CD14-positive monocyte (primary cell): ENCODE data around the gene TAS1R1. TPM values are rescaled to one million over a fixed set of nuclear protein-coding genes. Genes with fewer than 3 reads are reported as not detected.

Experiments used
- DNase-seq, 3 donors: peaks; one replicate each; pipeline ENCODE4 v3.0.0-alpha.2; 2011 to 2022
- H2AFZ ChIP-seq: 2 replicates; pipeline ENCODE4 v1.6.0; 2012; ENCODE audit warnings: mild to moderate bottlenecking, low read depth, low read length, inconsistent platforms; ENCODE audit not compliant: insufficient read depth, poor library complexity, severe bottlenecking
- H3K27ac ChIP-seq, 2 donors: 1 replicate in 1 of 2; 2 replicates in 1 of 2; pipeline ENCODE4 v1.5.1; 2012 to 2013; ENCODE audit warnings: low read length in 2 of 2, control low read depth in 1 of 2, inconsistent platforms in 1 of 2, low read depth in 1 of 2, mild to moderate bottlenecking in 1 of 2
- H3K27me3 ChIP-seq, 2 donors: one replicate each; pipeline versions ENCODE4 v1.6.0 to v1.6.1; 2011 to 2013; ENCODE audit warnings: low read length in 2 of 2; ENCODE audit not compliant: control insufficient read depth in 2 of 2, insufficient read depth in 2 of 2
- H3K36me3 ChIP-seq, 2 donors: replicated peaks in 1 of 2; 1 replicate in 1 of 2; 2 replicates in 1 of 2; pipeline versions ENCODE4 v1.5.1 to v1.6.1; 2012 to 2013; ENCODE audit warnings: low read length in 2 of 2, control low read depth in 1 of 2, inconsistent platforms in 1 of 2, mild to moderate bottlenecking in 1 of 2; ENCODE audit not compliant: insufficient read depth in 2 of 2, control insufficient read depth in 1 of 2
- H3K4me1 ChIP-seq, 2 donors: 1 replicate in 1 of 2; 2 replicates in 1 of 2; pipeline versions ENCODE4 v1.5.1 to v1.6.1; 2012 to 2013; ENCODE audit warnings: low read length in 2 of 2, control low read depth in 1 of 2, inconsistent platforms in 1 of 2, mild to moderate bottlenecking in 1 of 2, moderate library complexity in 1 of 2; ENCODE audit not compliant: insufficient read depth in 2 of 2, control insufficient read depth in 1 of 2
- H3K4me2 ChIP-seq: replicated peaks from 2 replicates; pipeline ENCODE3; 2012; ENCODE audit warnings: low read length, moderate library complexity, mild to moderate bottlenecking; ENCODE audit not compliant: poor library complexity, severe bottlenecking; ENCODE audit errors: extremely low read depth
- H3K4me3 ChIP-seq, 3 experiments: fragments of 200-600 bp in 1 of 3; sonication (generic) in 1 of 3; replicated peaks in 1 of 3; 1 replicate in 2 of 3; 2 replicates in 1 of 3; pipeline ENCODE4 v1.5.1; 2011 to 2013; ENCODE audit warnings: low read length in 3 of 3, mild to moderate bottlenecking in 3 of 3, control low read depth in 2 of 3, low read depth in 2 of 3, inconsistent platforms in 1 of 3, moderate library complexity in 1 of 3
- H3K79me2 ChIP-seq: 2 replicates; pipeline ENCODE4 v1.6.0; 2012; ENCODE audit warnings: mild to moderate bottlenecking, control low read depth, inconsistent platforms, low read length, moderate library complexity; ENCODE audit not compliant: insufficient read depth
- H3K9ac ChIP-seq: 2 replicates; pipeline ENCODE4 v1.6.0; 2017; ENCODE audit warnings: low read length, mild to moderate bottlenecking; ENCODE audit not compliant: insufficient read depth, poor library complexity, severe bottlenecking
- H3K9me3 ChIP-seq, 2 donors: replicated peaks in 1 of 2; 1 replicate in 1 of 2; 2 replicates in 1 of 2; pipeline versions ENCODE4 v1.5.1 to v1.6.1; 2012 to 2013; ENCODE audit warnings: low read length in 2 of 2, control low read depth in 1 of 2; ENCODE audit not compliant: control insufficient read depth in 1 of 2, insufficient read depth in 1 of 2
- H4K20me1 ChIP-seq: 2 replicates; pipeline ENCODE4 v1.6.0; 2012; ENCODE audit warnings: mild to moderate bottlenecking, low read length, control low read depth, moderate library complexity; ENCODE audit not compliant: insufficient read depth
- H3K27ac Mint-ChIP-seq, 7 donors: one replicate each; pipeline ENCODE4 v1.8.0; 2020; ENCODE audit warnings: mild to moderate bottlenecking in 7 of 7, mixed read lengths in 7 of 7, moderate library complexity in 6 of 7, inconsistent platforms in 2 of 7
- H3K27me3 Mint-ChIP-seq, 3 donors: one replicate each; pipeline ENCODE4 v1.8.0; 2021 to 2022; ENCODE audit warnings: low read depth in 3 of 3, mild to moderate bottlenecking in 3 of 3, mixed read lengths in 3 of 3, moderate library complexity in 3 of 3, inconsistent platforms in 1 of 3
- H3K36me3 Mint-ChIP-seq, 2 donors: one replicate each; pipeline ENCODE4 v1.8.0; 2020; ENCODE audit warnings: mixed read lengths in 2 of 2, inconsistent platforms in 1 of 2, mild to moderate bottlenecking in 1 of 2
- H3K4me1 Mint-ChIP-seq: one replicate; pipeline ENCODE4 v1.8.0; 2020; ENCODE audit warnings: mild to moderate bottlenecking, mixed read lengths
- H3K4me3 Mint-ChIP-seq, 2 donors: one replicate each; pipeline ENCODE4 v1.8.0; 2020; ENCODE audit warnings: mild to moderate bottlenecking in 2 of 2, mixed read lengths in 2 of 2, moderate library complexity in 1 of 2
- H3K9me3 Mint-ChIP-seq, 7 donors: one replicate each; pipeline ENCODE4 v1.8.0; 2020 to 2022; ENCODE audit warnings: mixed read lengths in 7 of 7, mild to moderate bottlenecking in 6 of 7, moderate library complexity in 6 of 7, inconsistent platforms in 2 of 7
- CTCF ChIP-seq: fragments of 200-600 bp; IDR thresholded peaks from one replicate; pipeline ENCODE4 v1.8.0; 2022; ENCODE audit warnings: antibody characterized with exemption, mild to moderate bottlenecking
- WGBS: methylation state at CpG from one replicate; pipeline ENCODE4 v1.1.5; 2013; ENCODE audit warnings: missing lambda C conversion rate; ENCODE audit not compliant: insufficient coverage; 5-methylcytosine and 5-hydroxymethylcytosine counted together
- intact Hi-C, 2 donors: fragments of 100-400 bp; cut with micrococcal nuclease; formaldehyde crosslinking; loops; one replicate each; pipeline versions ENCODE4 v1.15.0 to v1.15.1; 2023
- polyA plus RNA-seq, 3 donors: library from polyadenylated mRNA; depleted of rRNA in 1 of 3; unstranded in 2 of 3; stranded (reverse) in 1 of 3; fragments of 300-500 nt in 2 of 3; fragments of >200 nt in 1 of 3; fragmentation: Illumina TruSeq in 2 of 3; gene quantifications; 1 replicate in 2 of 3; 2 replicates in 1 of 3; pipeline ENCODE4 v1.2.3, GENCODE V29; 2012 to 2021

TAS1R1 gene
- polyA plus RNA-seq, 3 donors = not detected

DNA sequence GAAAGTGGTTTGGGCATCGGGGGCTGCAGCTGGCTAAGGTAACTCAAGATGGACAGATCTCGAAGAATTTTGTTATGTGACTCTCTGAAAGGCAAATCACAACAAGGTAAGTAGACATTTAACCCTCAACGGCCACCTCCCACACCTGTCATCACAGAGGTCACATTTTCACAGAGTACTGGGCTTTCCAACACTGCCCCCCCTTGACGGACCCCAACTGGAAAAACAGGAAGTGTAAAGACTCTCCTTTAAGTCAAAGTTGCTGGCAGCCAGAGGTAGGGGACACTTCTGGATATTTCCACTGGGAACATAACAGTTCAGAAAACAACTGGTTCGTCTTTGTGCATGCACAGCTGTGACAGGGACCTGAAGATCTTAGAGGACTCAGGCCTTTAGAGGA lies 23.1 kb upstream of the TAS1R1 start:
- H3K27me3 ChIP-seq = no peaks in the 10 kb centered on the region
- Mint-ChIP-seq H3K4me3 (no peak overlapping the region), H3K27ac (peak overlapping the region in 1 of 7 donors; percentile 73)

DNA sequence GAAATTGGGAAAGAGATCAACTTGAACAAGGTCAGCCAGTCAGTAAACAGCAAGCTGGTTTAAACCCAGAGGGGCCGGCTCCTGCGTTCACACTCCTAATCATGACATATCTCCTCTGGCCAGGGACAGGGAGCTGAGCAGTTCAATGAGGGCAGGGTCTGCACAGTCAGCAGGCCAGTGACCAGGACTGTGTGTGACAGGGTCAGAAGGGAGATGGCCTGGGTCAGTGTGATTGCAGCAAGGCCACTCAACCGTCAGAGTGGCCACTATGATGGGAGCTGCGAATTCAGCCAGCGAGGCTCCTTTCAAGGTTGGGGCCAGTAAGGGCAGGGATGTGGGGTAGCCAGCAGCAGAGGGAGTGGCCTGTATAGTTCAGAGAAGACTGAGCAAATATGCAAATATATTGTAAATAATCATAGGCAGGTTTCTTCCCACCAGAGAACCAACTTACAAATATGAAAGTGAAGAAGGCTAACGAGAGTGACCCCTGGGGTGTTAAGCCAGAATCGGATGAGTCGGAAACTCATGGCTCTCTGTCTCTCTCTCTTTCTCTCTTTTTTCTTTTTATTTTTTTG lies 20.8 kb upstream of the TAS1R1 start:
- Mint-ChIP-seq H3K27ac (peak overlapping the region in 2 of 7 donors; percentile 54 to 68), H3K27me3 (peaks cover 0 to 2% (median 0%) of the 10 kb centered on the region in 3 donors), H3K36me3 (peaks cover 48 to 73% of the 10 kb centered on the region in 2 donors), H3K9me3 (no peaks in the 10 kb centered on the region), H3K4me3 (no peak overlapping the region), H3K4me1 (peaks cover 4% of the 10 kb centered on the region)
- no peak for TF ChIP-seq CTCF
- Histone ChIP-seq H4K20me1 (no peaks in the 10 kb centered on the region), H3K9ac (no peak overlapping the region), H3K79me2 (no peaks in the 10 kb centered on the region), H3K36me3 (peaks cover 44 to 70% of the 10 kb centered on the region in 2 donors), H2AFZ (no peak overlapping the region), H3K27me3 (no peaks in the 10 kb centered on the region), H3K27ac (peak overlapping the region in 1 of 2 donors; percentile 72), H3K4me1 (peaks cover 0 to 4% of the 10 kb centered on the region in 2 donors), H3K4me2 (no peak overlapping the region), H3K9me3 (no peaks in the 10 kb centered on the region), H3K4me3 (no peak overlapping the region)
- intact Hi-C loops = no loop called here
- DNase-seq = no peak
- 100% methylated on average over 2 of the region's 8 CpGs for WGBS

More for the DNA sequence above, 23.1 kb upstream of the TAS1R1 start:
- Histone ChIP-seq H3K36me3 (peaks cover 60 to 81% of the 10 kb centered on the region in 2 donors), H2AFZ (no peak overlapping the region), H3K27ac (no peak overlapping the region), H4K20me1 (no peaks in the 10 kb centered on the region), H3K4me2 (no peak overlapping the region), H3K79me2 (no peaks in the 10 kb centered on the region), H3K4me1 (peaks cover 0 to 4% of the 10 kb centered on the region in 2 donors), H3K9me3 (no peaks in the 10 kb centered on the region), H3K4me3 (no peak overlapping the region), H3K9ac (no peak overlapping the region)
- 72% methylated on average over 2 of the region's 5 CpGs for WGBS
- peaks cover 0 to 2% (median 0%) of the 10 kb centered on the region in 3 donors for H3K27me3 Mint-ChIP-seq
- no peak for DNase-seq
- intact Hi-C loops = no loop called here
- no peak for TF ChIP-seq CTCF
- peaks cover 58 to 78% of the 10 kb centered on the region in 2 donors for H3K36me3 Mint-ChIP-seq
- H3K4me1 Mint-ChIP-seq = peaks cover 4% of the 10 kb centered on the region
- H3K9me3 Mint-ChIP-seq = no peaks in the 10 kb centered on the region
